ENCODE data around the gene FAR2. TPM values are rescaled to one million over a fixed set of nuclear protein-coding genes. Genes with fewer than 3 reads are reported as not detected.

The FAR2 gene
- total RNA-seq, 1 experiment from 2014 or later: 22.1 TPM

DNA sequence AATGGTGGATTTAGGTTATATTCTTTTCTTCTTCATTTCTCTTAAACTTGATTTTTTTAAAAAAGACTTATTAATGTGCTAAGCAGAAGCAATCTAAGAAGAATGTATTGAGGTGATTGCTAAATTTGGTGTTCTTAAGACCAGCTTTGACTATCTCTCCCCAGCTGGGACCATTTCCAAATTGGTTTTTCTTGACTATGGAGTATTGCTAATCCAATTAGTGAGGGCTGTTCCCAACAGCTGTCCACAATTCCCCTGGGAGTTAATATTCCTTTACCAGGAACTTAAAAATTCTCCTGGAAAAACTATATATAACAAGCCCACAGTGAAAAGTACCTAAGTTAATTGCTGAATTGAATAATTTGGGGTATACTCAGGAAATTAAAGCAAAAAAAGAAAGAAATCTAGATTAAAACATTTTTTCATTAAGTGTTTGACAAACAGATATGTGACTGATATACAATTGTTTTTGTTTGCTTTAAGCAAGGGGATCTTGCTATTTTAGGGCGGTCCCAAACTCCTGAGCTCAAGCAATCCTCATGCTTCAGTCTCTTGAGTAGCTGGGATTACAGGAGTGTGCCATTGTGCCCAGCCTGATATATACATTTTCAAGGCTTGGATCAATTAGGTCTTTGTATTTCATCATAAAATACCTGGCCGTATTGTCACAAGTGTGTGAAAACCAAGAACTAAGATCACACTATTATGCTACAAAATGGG, 105.0 kb downstream of the FAR2 start:
- Histone ChIP-seq H3T11ph (ENCODE audit: low read length) (no peak overlapping the region), H3K14ac (ENCODE audit: insufficient read depth, low read length) (no peak overlapping the region), H3K4me2 (ENCODE audit: insufficient read depth, insufficient read length, low read length) (no peak overlapping the region), H2AFZ (ENCODE audit: low read length) (no peak overlapping the region), H4K5ac (ENCODE audit: insufficient read length, low read depth, low read length) (no peak overlapping the region), H3K27ac (ENCODE audit: insufficient read length, low read depth, low read length) (no peak overlapping the region), H4K8ac (replicated peaks; ENCODE audit: insufficient read length, low read depth, low read length) (no peak overlapping the region), H3K27me3 (ENCODE audit: insufficient read depth, low read length) (no peaks in the 10 kb centered on the region), H4K91ac (ENCODE audit: insufficient read length, low read depth, low read length) (no peak overlapping the region), H2AK5ac (ENCODE audit: insufficient read length, low read length) (no peak overlapping the region), H3K9me3 (ENCODE audit: control insufficient read depth, low read depth, low read length) (no peaks in the 10 kb centered on the region), H4K20me1 (ENCODE audit: control insufficient read depth, insufficient read depth, insufficient read length) (no peaks in the 10 kb centered on the region), H3K4me1 (ENCODE audit: insufficient read depth, low read length) (no peaks in the 10 kb centered on the region), H2BK20ac (ENCODE audit: low read depth, low read length, poor library complexity, severe bottlenecking) (no peak overlapping the region), H3K9ac (ENCODE audit: extremely low read depth, insufficient read length, low read length) (no peak overlapping the region), H3K18ac (ENCODE audit: insufficient read length, low read depth, low read length) (no peak overlapping the region), H3K79me1 (ENCODE audit: insufficient read depth, low read depth, low read length, poor library complexity, severe bottlenecking) (no peaks in the 10 kb centered on the region), H3K23ac (ENCODE audit: insufficient read length, low read depth, low read length) (no peak overlapping the region), H3K23me2 (ENCODE audit: insufficient read length, low read depth, low read length, poor library complexity, severe bottlenecking) (no peaks in the 10 kb centered on the region), H2BK15ac (ENCODE audit: low read depth, low read length) (no peak overlapping the region), H2BK120ac (ENCODE audit: low read depth, low read length, poor library complexity, severe bottlenecking) (no peak overlapping the region), H3K56ac (ENCODE audit: insufficient read length, low read depth, low read length) (no peak overlapping the region), H3K4ac (ENCODE audit: low read depth, low read length) (no peak overlapping the region), H2BK12ac (ENCODE audit: insufficient read length, low read depth, low read length) (no peak overlapping the region), H2BK5ac (ENCODE audit: insufficient read length, low read length) (no peak overlapping the region), H3K79me2 (ENCODE audit: insufficient read depth, low read length) (no peaks in the 10 kb centered on the region)
- TF ChIP-seq, protein P1, sequence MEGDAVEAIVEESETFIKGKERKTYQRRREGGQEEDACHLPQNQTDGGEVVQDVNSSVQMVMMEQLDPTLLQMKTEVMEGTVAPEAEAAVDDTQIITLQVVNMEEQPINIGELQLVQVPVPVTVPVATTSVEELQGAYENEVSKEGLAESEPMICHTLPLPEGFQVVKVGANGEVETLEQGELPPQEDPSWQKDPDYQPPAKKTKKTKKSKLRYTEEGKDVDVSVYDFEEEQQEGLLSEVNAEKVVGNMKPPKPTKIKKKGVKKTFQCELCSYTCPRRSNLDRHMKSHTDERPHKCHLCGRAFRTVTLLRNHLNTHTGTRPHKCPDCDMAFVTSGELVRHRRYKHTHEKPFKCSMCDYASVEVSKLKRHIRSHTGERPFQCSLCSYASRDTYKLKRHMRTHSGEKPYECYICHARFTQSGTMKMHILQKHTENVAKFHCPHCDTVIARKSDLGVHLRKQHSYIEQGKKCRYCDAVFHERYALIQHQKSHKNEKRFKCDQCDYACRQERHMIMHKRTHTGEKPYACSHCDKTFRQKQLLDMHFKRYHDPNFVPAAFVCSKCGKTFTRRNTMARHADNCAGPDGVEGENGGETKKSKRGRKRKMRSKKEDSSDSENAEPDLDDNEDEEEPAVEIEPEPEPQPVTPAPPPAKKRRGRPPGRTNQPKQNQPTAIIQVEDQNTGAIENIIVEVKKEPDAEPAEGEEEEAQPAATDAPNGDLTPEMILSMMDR (conservative IDR thresholded peaks at IDR 0.05): no peak
- Mint-ChIP-seq H3K9me3 (peaks cover 0 to 2% of the 10 kb centered on the region in 2 experiments; a peak in 1 of 5 replicates), H3K27ac (no peak overlapping the region), H3K4me1 (peaks cover 4 to 7% of the 10 kb centered on the region in 2 experiments), H3K27me3 (ENCODE audit: low read depth) (peaks cover 9% of the 10 kb centered on the region), H3K36me3 (ENCODE audit: insufficient read depth in 1 of 3, low read depth in 3 of 3) (peaks cover 5 to 6% (median 5%) of the 10 kb centered on the region in 3 experiments; a peak in 6 of 7 replicates), H3K4me3 (no peak overlapping the region)
- DNase-seq: no peak
- no CpG with 5 or more reads among the region's 2 CpGs for WGBS (ENCODE audit: extremely low coverage, insufficient read length, low lambda C conversion rate)
